DLD1 (cell line): ENCODE results near the gene SMIM13.

ENCODE experiments used
- in situ Hi-C: cut with HindIII; loops from 2 replicates; pipeline ENCODE4 v1.10.0; 2017; ENCODE audit warnings: low sequenced_read_pairs

Gene SMIM13

GRCh38 chr6:11146117-11146826 is 52.6 kb downstream of the SMIM13 start:
- in situ Hi-C loops: loop anchor here (25.0 kb wide), 1 partner anchor 341 kb away; no protein-coding TSS in a partner anchor

- in situ Hi-C loops: loop anchor here (25.0 kb wide), 1 partner anchor 338 kb away; no protein-coding TSS in a partner anchor
Measured at GRCh38 chr6:11149551-11149950, 55.9 kb downstream of the SMIM13 start.

- in situ Hi-C loops: no loop called here
Measured at GRCh38 chr6:11151488-11151887, 57.9 kb downstream of the SMIM13 start.

- in situ Hi-C loops: no loop called here
Measured at GRCh38 chr6:11152581-11152980, 58.9 kb downstream of the SMIM13 start.

GRCh38 chr6:11153447-11153846 is 59.8 kb downstream of the SMIM13 start:
- in situ Hi-C loops: no loop called here

GRCh38 chr6:11155589-11155988 is 62.0 kb downstream of the SMIM13 start:
- in situ Hi-C loops: no loop called here

- in situ Hi-C loops: no loop called here
Measured at GRCh38 chr6:11160199-11160598, 66.6 kb downstream of the SMIM13 start.

- in situ Hi-C loops: no loop called here
Measured at GRCh38 chr6:11161031-11161956, 67.7 kb downstream of the SMIM13 start.

GRCh38 chr6:11162262-11162661 is 68.6 kb downstream of the SMIM13 start:
- in situ Hi-C loops: no loop called here

GRCh38 chr6:11163932-11164331 is 70.3 kb downstream of the SMIM13 start:
- in situ Hi-C loops: no loop called here

- in situ Hi-C loops: no loop called here
Measured at GRCh38 chr6:11164717-11165646, 71.3 kb downstream of the SMIM13 start.

- in situ Hi-C loops: no loop called here
Measured at GRCh38 chr6:11166948-11167347, 73.3 kb downstream of the SMIM13 start.

GRCh38 chr6:11168091-11168635 is 74.5 kb downstream of the SMIM13 start:
- in situ Hi-C loops: no loop called here

GRCh38 chr6:11171952-11172351 is 78.3 kb downstream of the SMIM13 start:
- in situ Hi-C loops: no loop called here

GRCh38 chr6:11172501-11173327 is 79.1 kb downstream of the SMIM13 start:
- in situ Hi-C loops: no loop called here

GRCh38 chr6:11174242-11174611 is 80.6 kb downstream of the SMIM13 start:
- in situ Hi-C loops: no loop called here

GRCh38 chr6:11177271-11177670 is 83.6 kb downstream of the SMIM13 start:
- in situ Hi-C loops: no loop called here

GRCh38 chr6:11179088-11179418 is 85.4 kb downstream of the SMIM13 start:
- in situ Hi-C loops: no loop called here

GRCh38 chr6:11179419-11180202 is 86.0 kb downstream of the SMIM13 start:
- in situ Hi-C loops: no loop called here
